Endothelial cell of umbilical vein (primary cell): ENCODE measurements around the gene SGTB.

ENCODE experiments used
- POLR2A ChIP-seq: IDR thresholded peaks from 2 replicates; pipeline ENCODE4 v1.6.1; 2012; ENCODE audit warnings: low read depth, mild to moderate bottlenecking, control low read depth, low read length
- TF ChIP-seq, protein P1 (sequence below), 2 donors: IDR thresholded peaks; 1 replicate in 1 of 2; 2 replicates in 1 of 2; pipeline ENCODE4 v1.5.1; 2011; ENCODE audit warnings: low read length in 2 of 2, mild to moderate bottlenecking in 2 of 2, moderate library complexity in 2 of 2, control low read depth in 1 of 2, inconsistent platforms in 1 of 2, low read depth in 1 of 2; ENCODE audit not compliant: insufficient read depth in 1 of 2; ENCODE audit errors: extremely low read depth in 1 of 2

DNA sequence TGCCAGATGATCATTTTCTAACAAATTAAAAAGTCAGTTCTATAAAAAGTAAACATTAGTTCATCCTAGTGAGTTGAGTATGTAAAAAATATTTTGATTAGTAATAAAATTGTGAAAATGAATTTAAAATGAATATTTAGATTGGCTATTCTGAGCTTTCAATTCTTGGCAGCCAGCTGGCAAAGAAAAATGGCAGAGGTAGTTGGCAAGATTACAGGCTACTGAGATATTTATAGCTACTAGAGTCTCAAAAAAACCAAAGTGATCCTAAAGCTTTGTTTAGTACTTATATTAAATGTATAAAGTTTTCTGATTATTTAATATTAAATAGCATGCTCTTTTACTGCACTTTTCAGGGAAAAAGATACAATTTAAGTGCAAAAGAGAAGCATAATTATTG lies 25.0 kb downstream of the SGTB start:
- TF ChIP-seq, protein P1, sequence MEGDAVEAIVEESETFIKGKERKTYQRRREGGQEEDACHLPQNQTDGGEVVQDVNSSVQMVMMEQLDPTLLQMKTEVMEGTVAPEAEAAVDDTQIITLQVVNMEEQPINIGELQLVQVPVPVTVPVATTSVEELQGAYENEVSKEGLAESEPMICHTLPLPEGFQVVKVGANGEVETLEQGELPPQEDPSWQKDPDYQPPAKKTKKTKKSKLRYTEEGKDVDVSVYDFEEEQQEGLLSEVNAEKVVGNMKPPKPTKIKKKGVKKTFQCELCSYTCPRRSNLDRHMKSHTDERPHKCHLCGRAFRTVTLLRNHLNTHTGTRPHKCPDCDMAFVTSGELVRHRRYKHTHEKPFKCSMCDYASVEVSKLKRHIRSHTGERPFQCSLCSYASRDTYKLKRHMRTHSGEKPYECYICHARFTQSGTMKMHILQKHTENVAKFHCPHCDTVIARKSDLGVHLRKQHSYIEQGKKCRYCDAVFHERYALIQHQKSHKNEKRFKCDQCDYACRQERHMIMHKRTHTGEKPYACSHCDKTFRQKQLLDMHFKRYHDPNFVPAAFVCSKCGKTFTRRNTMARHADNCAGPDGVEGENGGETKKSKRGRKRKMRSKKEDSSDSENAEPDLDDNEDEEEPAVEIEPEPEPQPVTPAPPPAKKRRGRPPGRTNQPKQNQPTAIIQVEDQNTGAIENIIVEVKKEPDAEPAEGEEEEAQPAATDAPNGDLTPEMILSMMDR (IDR thresholded peaks at IDR 0.05; ENCODE audit: extremely low read depth in 1 of 2, insufficient read depth in 1 of 2, low read depth in 1 of 2, low read length in 2 of 2) = no peak
- TF ChIP-seq POLR2A = no peak
